Caco-2 (cell line): ENCODE measurements around the gene CTAG1A. TPM values are rescaled to one million over a fixed set of nuclear protein-coding genes. Genes with fewer than 3 reads are reported as not detected.

Experiments used
- BruUV-seq: library from RNA; stranded (reverse); fragments of 400-500 nt; replicated peaks from 2 replicates; lab custom pipeline; 2021; lab: Mats Ljungman, UMichigan
- CTCF ChIA-PET: fragments of 300-600 bp; sonication (Branson Sonifier 250); formaldehyde crosslinking; loops from one replicate; lab custom pipeline; 2022; ENCODE audit warnings: antibody characterized with exemption; lab: Charles Lee
- POLR2A ChIA-PET: fragments of 300-600 bp; sonication (Branson Sonifier 250); formaldehyde crosslinking; loops from one replicate; lab custom pipeline; 2022; ENCODE audit warnings: antibody characterized with exemption; lab: Charles Lee
- DNase-seq, 2 experiments: peaks; one replicate each; pipeline versions ENCODE4 v3.0.0 to v3.0.0-alpha.2; 2020 to 2022
- H3K27me3 ChIP-seq: replicated peaks from 2 replicates; pipeline ENCODE4 v1.6.0; 2011; ENCODE audit warnings: low read length; ENCODE audit not compliant: control insufficient read depth, insufficient read depth
- H3K36me3 ChIP-seq: 2 replicates; pipeline ENCODE4 v1.5.1; 2011; ENCODE audit warnings: low read length; ENCODE audit not compliant: control insufficient read depth, insufficient read depth
- H3K4me1 ChIP-seq: fragments of 250-450 bp; sonication (Bioruptor Pico); 2 replicates; pipeline ENCODE4 v1.5.1; 2020; ENCODE audit warnings: mild to moderate bottlenecking
- H3K4me3 ChIP-seq: 2 replicates; pipeline ENCODE4 v1.5.1; 2011; ENCODE audit warnings: low read depth, mild to moderate bottlenecking, control low read depth, low read length
- H3K9me3 ChIP-seq: fragments of 250-450 bp; sonication (Bioruptor Pico); 2 replicates; pipeline ENCODE4 v1.5.1; 2020; ENCODE audit warnings: mild to moderate bottlenecking, moderate library complexity
- H3K27ac Mint-ChIP-seq: one replicate; pipeline ENCODE4 v1.8.0; 2022; ENCODE audit warnings: mixed read lengths; ENCODE audit not compliant: unreplicated experiment
- H3K27me3 Mint-ChIP-seq: one replicate; pipeline ENCODE4 v1.8.0; 2022; ENCODE audit warnings: mixed read lengths; ENCODE audit not compliant: insufficient read depth, unreplicated experiment
- H3K36me3 Mint-ChIP-seq: one replicate; pipeline ENCODE4 v1.8.0; 2022; ENCODE audit warnings: mild to moderate bottlenecking, mixed read lengths; ENCODE audit not compliant: insufficient read depth, unreplicated experiment
- H3K4me1 Mint-ChIP-seq: one replicate; pipeline ENCODE4 v1.8.0; 2022; ENCODE audit warnings: low read depth, mixed read lengths; ENCODE audit not compliant: unreplicated experiment
- H3K4me3 Mint-ChIP-seq: one replicate; pipeline ENCODE4 v1.8.0; 2022; ENCODE audit warnings: mild to moderate bottlenecking, moderate library complexity, mixed read lengths; ENCODE audit not compliant: unreplicated experiment
- H3K9me3 Mint-ChIP-seq: one replicate; pipeline ENCODE4 v1.8.0; 2022; ENCODE audit warnings: mixed read lengths; ENCODE audit not compliant: unreplicated experiment
- CTCF ChIP-seq, 2 experiments: fragments of 200-600 bp in 1 of 2; IDR thresholded peaks; 1 replicate in 1 of 2; 2 replicates in 1 of 2; pipeline versions ENCODE4 v1.5.1 to v1.8.0; 2011 to 2022; ENCODE audit warnings: antibody characterized with exemption in 1 of 2, control low read depth in 1 of 2, inconsistent platforms in 1 of 2, low read depth in 1 of 2, low read length in 1 of 2, mild to moderate bottlenecking in 1 of 2, moderate library complexity in 1 of 2; ENCODE audit not compliant: insufficient read depth in 1 of 2, severe bottlenecking in 1 of 2, unreplicated experiment in 1 of 2
- intact Hi-C: fragments of 100-400 bp; cut with micrococcal nuclease; formaldehyde crosslinking; loops from one replicate; pipeline ENCODE4 v1.10.0; 2022; ENCODE audit not compliant: unreplicated experiment
- total RNA-seq: library from RNA; stranded (reverse); gene quantifications from 2 replicates; pipeline ENCODE4 v1.2.3, GENCODE V29; 2022

The CTAG1A gene
- total RNA-seq, 1 experiment from 2014 or later, result not detected

- H3K27me3 ChIP-seq, result no peaks in the 10 kb centered on the region
- H3K4me1 ChIP-seq, result peaks cover 18% of the 10 kb centered on the region
- ChIA-PET POLR2A (interaction anchor here (0.6 kb wide), 2 partner anchors 54 to 162 kb away, joined by 4 to 15 read pairs; partner anchors contain the start of gene EMD), CTCF (interaction anchor here (0.7 kb wide), 1 partner anchor 168 kb away, joined by 4 read pairs; no protein-coding TSS in a partner anchor)
- H3K4me3 ChIP-seq, result no peak overlapping the region
- peak; percentile 72 to 74 for DNase-seq
- no TSS peak for BruUV-seq
- Mint-ChIP-seq H3K36me3 (peaks cover 10% of the 10 kb centered on the region), H3K9me3 (no peaks in the 10 kb centered on the region), H3K4me1 (no peaks in the 10 kb centered on the region), H3K27ac (peak overlapping the region; percentile 64), H3K27me3 (no peaks in the 10 kb centered on the region), H3K4me3 (peak overlapping the region; percentile 51)
- intact Hi-C loops, result no loop called here
- no peaks in the 10 kb centered on the region for H3K36me3 ChIP-seq
- TF ChIP-seq CTCF (IDR thresholded peaks at IDR 0.05; ENCODE audit: insufficient read depth in 1 of 2, low read depth in 1 of 2, low read length in 1 of 2, severe bottlenecking in 1 of 2, unreplicated experiment in 1 of 2), result no peak
- H3K9me3 ChIP-seq, result no peaks in the 10 kb centered on the region
Measured at GRCh38 chrX:154540897-154541535, 43.9 kb upstream of the CTAG1A start.

DNA sequence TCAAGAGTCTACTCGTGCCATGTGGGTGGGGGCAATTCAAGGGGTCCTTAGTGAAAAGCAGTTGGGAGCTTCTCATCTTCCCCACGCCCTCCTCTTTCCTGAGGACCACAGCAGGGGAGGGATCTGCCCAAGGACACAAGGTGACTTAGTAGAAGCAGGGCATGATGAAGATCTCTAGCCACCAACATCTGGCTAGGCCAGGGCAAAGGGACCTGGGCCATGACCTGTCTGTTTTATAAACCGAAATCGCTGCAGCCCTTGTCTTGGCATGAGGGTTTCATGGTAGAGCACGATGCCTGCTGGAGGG lies 43.4 kb upstream of the CTAG1A start:
- Mint-ChIP-seq H3K36me3 (peaks cover 10% of the 10 kb centered on the region), H3K27me3 (no peaks in the 10 kb centered on the region), H3K4me3 (peak overlapping the region; percentile 51), H3K4me1 (no peaks in the 10 kb centered on the region), H3K9me3 (no peaks in the 10 kb centered on the region), H3K27ac (peak overlapping the region; percentile 64)
- BruUV-seq, result TSS peak; percentile 38
- no peaks in the 10 kb centered on the region for H3K27me3 ChIP-seq
- POLR2A ChIA-PET, result interaction anchor here (0.6 kb wide), 2 partner anchors 54 to 162 kb away, joined by 4 to 15 read pairs; partner anchors contain the start of gene EMD
- no peaks in the 10 kb centered on the region for H3K9me3 ChIP-seq
- no peak for TF ChIP-seq CTCF (IDR thresholded peaks at IDR 0.05; ENCODE audit: insufficient read depth in 1 of 2, low read depth in 1 of 2, low read length in 1 of 2, severe bottlenecking in 1 of 2, unreplicated experiment in 1 of 2)
- intact Hi-C loops, result no loop called here
- H3K36me3 ChIP-seq, result no peaks in the 10 kb centered on the region
- H3K4me1 ChIP-seq, result peaks cover 18% of the 10 kb centered on the region
- H3K4me3 ChIP-seq, result no peak overlapping the region
- CTCF ChIA-PET, result interaction anchor here (0.7 kb wide), 1 partner anchor 168 kb away, joined by 4 read pairs; no protein-coding TSS in a partner anchor
- DNase-seq, result no peak

DNA sequence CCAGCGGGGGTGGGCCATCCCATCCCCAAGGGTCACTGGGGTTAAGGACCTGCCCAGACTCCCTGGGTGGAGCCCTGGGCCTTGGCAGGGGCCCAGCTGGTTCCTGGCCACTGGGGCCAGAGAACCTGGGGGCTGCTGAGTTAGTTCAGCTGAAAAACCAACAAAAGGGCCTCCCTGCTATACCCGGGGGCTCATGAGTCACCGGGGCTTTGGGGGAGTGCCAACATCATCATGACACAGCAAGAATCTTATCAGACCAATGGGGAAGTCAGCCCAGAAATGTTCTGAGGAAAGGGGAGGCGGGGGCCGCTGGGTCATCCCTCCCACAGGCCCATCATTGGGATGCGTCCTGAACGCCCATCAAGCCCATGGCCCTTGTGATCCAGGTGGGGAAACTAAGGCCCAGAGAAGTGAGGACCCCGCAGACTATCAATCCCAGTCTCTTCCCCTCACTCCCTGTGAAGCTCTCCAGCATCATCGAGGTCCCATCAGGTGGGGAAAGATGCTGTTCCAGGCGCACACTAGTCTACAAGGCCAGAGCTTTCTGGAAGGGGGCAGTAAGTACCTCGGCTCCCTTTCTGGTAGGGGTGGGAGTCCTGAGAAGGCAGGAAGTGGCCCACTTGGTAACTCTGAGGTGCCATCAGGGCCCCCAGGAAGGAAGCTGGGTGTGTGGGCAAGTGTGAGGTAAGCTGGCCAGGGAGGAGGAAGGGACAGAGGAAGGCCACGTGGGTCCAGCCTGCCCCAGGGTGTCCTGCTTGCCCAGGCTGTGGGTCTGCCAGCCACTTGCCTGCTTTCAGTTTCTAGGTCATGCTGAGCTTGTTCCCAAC lies 42.8 kb upstream of the CTAG1A start:
- ChIA-PET CTCF (interaction anchor here (0.7 kb wide), 1 partner anchor 169 kb away, joined by 4 read pairs; no protein-coding TSS in a partner anchor), POLR2A (interaction anchor here (0.6 kb wide), 2 partner anchors 55 to 163 kb away, joined by 4 to 15 read pairs; partner anchors contain the start of gene EMD)
- Histone ChIP-seq H3K27me3 (no peaks in the 10 kb centered on the region), H3K4me3 (no peak overlapping the region), H3K36me3 (no peaks in the 10 kb centered on the region), H3K4me1 (peaks cover 18% of the 10 kb centered on the region), H3K9me3 (no peaks in the 10 kb centered on the region)
- intact Hi-C loops, result no loop called here
- Mint-ChIP-seq H3K36me3 (peaks cover 15% of the 10 kb centered on the region), H3K9me3 (no peaks in the 10 kb centered on the region), H3K27ac (peak overlapping the region; percentile 64), H3K27me3 (no peaks in the 10 kb centered on the region), H3K4me3 (no peak overlapping the region), H3K4me1 (no peaks in the 10 kb centered on the region)
- no TSS peak for BruUV-seq
- TF ChIP-seq CTCF (IDR thresholded peaks at IDR 0.05; ENCODE audit: insufficient read depth in 1 of 2, low read depth in 1 of 2, low read length in 1 of 2, severe bottlenecking in 1 of 2, unreplicated experiment in 1 of 2), result no peak
- DNase-seq, result no peak
